GDM1 (cell line): ENCODE measurements around the gene MT1F.
"Not testable (repeated sequence)": the region's sequence is repeated elsewhere in the genome, so short reads cannot be mapped to it uniquely, and the experiment has no call there.

Experiments
- DNase-seq: peaks from one replicate; lab custom pipeline; 2025; lab: John Stamatoyannopoulos, UW

Gene MT1F

DNA sequence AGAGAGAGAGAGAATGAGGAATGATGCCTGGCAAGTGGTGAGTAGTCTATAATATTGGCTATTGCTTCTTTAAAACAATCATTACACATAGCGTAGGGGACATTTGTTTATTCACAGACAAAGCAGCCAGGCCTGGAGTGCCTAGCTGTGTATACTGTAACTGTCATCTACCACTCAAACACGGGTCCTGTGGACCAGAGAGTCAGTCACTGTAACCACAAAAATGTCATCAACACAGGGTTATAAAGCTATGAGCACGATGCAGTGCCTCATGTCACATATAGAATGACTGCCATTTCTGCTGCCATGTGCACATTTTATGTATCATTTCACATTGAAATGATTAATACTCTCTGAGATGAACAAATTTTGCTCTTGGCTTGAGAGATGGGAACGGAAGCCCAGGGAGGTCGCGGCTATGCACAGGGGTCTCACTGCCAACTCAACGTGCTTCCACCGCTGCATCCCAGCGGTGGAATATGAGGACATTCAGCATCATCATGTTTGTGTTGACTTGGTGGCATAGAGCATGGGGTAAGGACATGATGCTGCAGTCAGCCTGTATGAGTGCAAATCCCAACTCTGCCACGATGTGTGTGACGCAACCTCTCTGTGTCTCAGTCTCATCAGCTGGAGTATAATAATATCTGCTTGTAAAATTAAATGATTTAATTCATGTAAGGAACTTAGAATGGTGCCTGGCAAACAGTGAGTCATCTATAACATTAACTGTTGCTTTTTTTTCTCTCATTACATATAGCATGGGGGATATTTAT, 15.2 kb downstream of the MT1F start:
- DNase-seq = no peak

DNA sequence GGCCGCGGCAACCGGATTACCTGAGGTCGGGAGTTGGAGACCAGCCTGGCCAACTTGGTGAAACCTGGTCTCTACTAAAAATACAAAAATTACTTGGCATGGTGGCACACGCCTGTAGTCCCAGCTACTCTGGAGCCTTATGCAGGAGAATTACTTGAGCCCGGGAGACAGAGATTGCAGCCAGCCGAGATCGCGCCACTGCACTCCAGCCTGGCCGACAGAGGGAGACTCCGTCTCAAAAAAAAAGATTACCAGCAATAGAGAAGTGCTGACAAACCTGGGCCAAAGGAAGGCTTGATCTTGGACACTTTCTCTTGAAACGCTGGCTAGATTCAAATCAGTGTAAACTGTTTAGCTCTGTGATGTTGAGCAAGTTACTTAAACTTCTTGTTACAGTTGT, 16.2 kb downstream of the MT1F start:
- no peak for DNase-seq

DNA sequence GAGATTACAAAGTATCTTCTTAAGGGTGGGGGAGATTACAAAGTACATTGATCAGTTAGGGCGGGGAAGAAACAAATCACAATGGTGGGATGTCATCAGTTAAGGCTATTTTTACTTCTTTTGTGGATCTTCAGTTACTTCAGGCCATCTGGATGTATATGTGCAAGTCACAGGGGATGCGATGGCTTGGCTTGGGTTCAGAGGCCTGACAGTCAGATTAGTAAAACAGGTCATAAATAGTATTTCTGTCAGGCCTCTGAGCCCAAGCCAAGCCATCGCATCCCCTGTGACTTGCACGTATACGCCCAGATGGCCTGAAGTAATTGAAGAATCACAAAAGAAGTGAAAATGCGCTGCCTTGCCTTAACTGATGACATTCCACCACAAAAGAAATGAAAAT, 16.8 kb downstream of the MT1F start:
- not testable (repeated sequence) for DNase-seq

DNA sequence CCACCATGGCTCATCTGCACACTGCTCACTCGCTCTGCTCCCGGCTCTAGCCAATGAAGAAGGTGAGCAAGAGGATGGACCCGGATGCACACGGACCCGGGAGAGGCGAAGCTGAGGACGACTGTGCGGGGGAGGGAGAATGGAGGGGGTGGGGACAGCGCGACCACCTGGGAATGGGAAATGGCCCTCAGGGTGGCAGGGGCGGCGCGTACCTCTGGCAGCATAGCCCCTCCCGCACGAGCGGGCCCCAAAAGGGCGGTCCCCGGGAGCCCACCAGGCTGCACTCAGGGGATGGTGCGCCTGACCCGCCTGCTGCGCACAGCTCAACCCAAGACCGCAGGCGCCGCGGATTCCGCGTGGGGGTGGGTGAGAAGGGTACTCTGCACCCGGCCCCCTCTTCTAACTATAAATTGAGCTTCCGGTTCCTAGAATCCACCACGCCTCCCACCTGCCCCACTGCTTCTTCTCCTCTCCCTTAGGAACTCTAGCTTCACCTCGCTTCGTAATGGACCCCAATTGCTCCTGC, 18.0 kb downstream of the MT1F start:
- no peak for DNase-seq

DNA sequence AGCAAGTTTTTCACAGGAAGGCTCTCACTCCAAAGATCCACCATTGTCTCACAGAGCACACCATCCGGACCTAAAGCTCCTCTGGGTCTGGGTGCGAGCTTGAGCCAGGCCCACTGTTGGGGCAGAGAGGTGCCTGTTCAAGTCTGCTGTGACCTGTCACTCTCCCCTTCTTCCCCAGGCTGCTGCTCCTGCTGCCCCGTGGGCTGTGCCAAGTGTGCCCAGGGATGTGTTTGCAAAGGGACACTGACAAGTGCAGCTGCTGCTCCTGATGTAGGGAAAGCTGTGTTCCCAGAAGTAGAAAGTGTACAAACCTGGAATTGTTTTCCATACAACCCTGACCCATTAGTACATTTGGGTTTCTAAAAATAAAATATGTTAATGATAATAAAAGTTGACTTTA, 19.7 kb downstream of the MT1F start:
- DNase-seq = no peak

DNA sequence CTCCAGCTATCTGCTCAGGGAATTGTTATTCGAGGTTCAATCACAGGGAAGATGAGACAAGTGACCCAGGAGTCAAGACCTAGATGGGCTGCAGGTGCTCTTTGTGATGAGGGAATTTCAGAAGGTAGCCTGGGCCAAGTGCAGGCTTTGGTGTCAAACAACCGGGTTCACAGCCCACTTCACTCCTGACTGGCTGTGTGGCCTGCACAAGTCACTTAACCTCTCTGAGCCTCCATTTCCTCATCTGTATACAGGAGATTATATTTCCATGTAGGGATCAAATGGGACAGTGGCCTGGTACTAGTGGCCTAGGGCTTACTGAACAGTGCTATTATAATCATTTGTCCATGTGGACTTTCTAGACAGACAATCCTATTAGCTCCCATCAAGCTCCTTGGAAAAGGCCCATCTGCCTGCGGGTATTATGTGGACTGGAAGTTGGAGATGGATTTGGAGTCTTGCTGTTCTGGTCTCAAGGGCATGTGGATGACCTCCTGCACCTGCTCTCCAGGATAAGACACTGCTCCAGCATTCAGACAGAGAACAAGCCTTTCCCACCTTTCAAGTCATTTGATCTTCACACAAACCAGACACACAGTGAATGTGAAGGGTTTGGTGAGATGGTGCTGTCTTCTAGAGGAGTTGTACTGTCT, 21.4 kb downstream of the MT1F start:
- DNase-seq = no peak

DNA sequence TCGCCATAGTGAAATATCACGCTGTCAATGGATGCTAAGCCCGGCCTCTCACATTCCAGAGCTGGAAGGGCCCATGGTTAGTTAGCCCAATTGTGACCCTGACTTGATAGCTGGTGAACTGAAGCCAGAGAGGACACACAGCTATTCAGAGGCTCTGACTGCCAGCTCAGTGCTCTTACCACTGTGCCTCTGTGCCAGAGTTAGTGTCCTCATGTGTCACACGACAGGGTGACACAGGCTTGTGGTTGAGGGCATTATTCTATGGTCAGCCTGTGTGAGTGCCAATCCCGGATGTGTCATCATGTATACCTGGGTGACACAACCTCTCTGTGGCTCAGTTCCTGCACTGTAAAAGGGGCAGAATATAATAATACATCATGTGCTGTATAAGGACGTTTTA, 22.1 kb downstream of the MT1F start:
- DNase-seq = no peak

DNA sequence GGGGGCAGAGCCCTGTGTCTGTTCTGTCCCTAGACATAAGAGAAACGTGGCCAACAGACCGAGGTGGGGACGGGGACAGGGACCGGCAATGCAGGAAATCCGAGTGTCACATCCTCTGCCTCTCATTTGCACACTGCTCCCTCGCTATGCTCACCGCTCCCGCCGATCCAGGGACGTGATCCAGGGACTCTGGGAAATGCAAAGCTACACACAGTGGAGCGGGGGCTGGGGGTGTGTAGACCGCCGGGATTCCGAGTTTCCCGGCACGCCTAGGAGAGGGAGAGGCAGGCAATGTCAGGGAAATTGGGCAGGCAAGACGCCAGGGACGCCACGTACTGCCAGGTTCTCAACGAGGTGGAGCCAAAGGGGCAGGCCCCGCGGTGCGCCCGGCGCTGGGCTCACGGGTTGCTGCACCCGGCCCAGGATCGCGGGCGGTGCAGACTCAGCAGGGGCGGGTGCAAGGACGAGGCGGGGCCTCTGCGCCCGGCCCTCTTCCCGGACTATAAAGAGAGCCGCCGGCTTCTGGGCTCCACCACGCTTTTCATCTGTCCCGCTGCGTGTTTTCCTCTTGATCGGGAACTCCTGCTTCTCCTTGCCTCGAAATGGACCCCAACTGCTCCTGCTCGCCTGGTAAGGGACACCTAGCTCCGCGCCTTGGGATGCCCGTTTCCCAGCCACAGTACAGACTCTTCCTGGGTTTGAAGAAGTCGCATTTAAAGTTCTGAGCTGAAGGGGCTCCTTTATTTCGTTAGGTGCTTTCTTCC, 24.4 kb downstream of the MT1F start, which contains the start of gene MT1X:
TSS of gene MT1X (plus strand) at position 532 of the 764 bp plus-strand sequence. CDS start at position 603, 71 bp downstream.
- DNase-seq = peak; percentile 27

DNA sequence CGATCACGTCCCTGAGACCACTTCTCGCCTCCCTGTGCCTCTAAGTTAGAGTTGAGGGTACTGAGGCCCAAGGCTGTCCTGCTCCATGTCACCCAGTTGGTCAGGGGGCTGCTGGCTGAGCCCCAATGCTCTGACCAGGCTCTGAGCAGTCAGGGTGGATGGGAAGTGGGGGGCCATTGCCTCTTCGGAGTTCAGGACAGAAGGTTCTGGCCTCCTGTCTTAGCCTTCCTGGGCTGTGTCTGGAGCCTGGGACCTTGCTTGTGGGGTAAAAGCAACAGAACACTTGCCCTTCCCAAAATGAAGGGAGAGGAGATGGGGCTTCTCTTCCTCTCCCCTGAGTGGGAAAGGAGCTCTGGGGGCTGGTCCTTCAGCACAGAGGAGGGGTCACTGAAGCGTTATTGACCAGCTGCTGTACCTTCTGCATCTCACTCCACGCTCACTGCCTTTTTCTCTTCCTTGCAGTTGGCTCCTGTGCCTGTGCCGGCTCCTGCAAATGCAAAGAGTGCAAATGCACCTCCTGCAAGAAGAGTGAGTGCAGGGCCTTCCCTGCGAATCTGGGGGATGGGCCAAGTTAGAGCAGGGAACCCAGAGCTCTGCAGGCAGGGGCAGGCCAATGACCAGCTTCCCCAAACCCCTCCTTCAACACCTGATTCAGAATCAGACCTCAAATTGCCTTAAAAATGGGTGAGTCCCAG, 25.1 kb downstream of the MT1F start:
- no peak for DNase-seq

DNA sequence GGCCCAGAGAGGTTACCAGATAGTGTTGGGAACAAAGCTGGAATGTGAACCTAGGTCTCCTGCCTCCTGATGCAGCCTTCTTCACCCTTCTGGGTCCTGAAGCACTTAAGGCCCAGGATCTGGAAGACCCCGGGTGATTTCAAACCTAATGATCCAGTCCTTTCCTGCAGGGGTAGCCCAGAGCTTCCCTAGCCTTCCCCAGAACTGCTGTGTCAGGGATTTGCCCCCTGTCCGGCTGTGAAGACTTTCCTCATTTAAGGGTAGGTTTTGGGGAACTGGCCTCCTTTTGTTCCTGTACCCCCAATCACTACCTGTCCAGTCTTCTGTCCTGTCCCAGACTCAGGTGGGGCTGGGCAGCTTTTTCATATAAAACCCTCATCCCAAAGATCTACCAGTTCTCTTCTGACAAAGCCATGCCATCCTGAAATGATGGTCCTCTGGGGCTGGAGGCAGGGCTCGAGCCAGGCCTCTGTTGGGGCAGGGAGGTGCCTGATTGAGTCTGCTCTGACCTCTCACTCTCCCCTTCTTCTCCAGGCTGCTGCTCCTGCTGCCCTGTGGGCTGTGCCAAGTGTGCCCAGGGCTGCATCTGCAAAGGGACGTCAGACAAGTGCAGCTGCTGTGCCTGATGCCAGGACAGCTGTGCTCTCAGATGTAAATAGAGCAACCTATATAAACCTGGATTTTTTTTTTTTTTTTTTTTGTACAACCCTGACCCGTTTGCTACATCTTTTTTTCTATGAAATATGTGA, 25.8 kb downstream of the MT1F start:
- DNase-seq = no peak

DNA sequence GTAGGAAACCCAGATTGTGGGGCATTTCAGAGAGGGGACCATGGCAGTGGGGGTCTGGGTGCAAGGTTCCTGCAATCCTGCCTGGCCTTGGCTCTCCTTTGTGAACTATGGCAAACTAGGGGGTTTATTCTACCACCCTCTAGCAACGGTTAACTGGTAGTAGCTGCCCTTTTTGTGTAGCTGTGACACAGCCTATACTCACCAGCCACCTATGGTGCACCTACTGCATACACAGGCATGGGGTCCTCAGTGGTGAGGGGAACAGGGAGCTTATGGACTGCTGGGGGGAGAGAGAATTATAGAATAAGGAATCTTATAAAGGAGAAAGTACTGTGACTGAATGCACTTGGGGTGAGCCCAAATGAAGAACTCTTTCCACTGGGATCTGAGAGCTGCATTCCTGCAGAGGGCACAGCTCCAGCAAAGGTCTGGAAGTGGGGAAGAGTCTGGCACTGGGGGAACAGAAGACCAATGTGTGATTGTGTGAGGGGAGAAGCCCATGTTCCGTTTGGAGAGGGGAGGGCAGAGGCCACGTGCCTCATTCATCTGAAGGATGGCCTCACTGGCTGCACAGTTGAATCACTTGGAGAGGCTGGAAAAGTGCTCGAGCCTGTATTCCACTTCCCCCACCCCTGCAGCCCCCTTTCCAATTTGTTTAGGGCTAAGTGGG, 26.6 kb downstream of the MT1F start:
- no peak for DNase-seq

DNA sequence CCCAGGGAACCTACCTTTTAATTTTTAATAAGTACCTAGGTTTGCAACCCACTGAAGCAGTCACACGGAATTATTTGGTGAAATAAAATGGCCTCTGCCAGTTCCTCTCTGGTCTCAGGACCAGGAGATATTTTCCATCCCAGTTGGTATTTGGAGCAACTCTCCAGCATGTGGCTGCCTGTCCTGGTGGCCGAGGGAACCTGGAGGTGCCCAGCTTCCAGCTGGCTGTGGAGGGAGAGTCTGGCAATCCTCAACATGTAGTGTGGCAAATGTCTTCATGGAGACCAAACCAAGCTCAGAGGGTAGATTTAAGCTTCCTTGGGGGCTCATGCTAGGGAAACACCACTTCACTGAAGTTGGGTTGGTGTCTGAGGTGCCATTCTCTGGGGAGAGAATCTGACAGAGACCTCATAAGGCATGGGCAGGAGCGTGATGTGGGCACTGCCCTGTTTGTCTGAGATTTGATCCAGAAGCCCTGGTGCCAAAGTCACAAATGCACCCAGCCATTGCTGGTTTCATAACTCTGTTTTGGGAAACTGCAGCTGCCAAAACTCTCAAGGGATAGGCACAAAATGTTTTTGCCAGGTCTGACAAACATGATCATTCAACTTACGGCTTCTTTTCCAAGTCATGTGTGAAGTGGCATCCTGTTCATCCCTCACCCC, 27.3 kb downstream of the MT1F start:
- no peak for DNase-seq

DNA sequence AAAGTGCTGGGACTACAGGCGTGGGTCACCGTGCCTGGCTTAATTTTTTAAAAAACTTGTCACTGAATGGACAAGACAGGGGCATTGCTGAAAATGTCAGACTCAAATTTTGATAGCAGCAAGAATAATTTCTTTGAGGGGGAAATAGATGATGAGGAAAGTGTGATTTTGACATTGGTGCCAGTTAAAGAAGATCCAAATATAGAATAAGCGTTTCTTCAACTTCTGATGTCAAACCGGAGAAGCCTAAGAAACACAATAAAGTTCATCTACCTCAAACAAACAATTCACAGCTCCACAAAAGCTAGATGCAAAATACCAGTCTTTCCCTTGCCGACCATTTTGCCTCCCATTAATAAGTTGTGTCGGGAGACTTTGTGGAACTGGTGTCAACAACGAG, 29.0 kb downstream of the MT1F start:
- DNase-seq = no peak

DNA sequence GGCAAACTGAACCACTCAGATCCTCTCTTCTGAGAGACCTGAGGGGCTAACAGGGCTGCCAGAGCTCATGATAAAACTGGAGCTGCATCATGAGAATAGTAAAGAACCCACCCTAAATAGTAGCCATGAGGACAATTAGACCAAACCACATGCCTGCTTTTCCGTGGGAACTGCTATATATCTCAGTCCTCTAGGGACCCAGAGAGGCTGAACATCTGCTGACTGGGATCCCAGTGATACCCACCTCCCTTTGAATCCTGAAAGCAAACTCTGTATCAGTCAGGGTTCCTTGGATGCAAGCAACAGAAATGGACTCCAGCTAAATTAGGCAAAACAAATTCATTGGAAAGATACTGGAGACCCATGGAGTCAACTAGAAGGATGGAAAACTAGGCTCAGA, 31.0 kb downstream of the MT1F start:
- no peak for DNase-seq

DNA sequence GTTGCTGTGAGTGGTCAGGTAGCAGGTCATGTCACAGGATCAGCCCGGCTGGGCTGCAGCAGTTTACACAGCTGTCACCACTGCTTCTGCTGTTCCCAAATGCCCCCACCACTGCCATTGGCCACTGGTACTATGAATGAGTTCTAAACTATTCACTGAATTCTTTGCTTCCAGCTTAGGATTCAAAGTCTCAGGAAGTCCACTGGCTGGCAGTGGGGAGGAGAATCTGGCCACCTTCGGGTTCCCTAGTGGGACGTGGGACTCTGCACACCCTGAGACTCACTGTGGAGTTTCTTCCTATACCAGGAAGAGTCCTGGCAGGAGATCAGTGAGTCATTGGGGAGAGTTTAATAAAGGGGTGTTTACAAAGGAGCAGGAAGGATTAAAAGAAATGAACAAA, 31.4 kb downstream of the MT1F start:
- no peak for DNase-seq

DNA sequence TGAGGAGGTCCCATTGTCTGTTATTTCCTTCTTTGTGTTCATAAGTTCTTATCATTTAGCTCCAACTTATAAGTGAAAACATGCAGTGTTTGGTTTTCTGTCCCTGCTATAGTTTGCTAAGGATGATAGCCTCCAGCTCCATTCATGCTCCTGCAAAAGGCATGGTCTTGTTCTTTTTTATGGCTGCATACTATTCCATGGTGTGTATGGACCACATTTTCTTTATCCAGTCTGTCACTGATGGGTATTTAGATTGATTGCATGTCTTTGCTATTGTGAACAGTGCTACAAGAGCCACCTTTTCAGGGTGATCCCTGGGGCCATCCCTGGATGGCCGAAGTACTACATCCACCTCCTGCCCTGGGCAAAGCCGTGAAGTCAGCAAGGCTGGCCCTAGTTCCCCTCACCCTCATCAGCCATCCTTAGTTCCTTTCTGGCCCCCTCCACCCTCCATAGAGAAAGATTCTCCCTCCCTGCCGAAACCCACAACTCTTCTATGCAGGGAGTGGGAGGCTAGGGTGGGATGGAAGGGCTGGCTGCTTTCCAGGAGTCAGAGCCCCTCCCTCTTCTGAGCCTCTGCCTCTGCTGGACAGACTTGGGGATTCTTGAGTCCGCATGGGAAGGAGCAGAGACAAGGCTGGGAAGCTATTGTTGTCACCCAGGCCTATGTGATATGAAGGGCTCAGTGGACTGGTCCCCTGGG, 32.8 kb downstream of the MT1F start:
- no peak for DNase-seq

DNA sequence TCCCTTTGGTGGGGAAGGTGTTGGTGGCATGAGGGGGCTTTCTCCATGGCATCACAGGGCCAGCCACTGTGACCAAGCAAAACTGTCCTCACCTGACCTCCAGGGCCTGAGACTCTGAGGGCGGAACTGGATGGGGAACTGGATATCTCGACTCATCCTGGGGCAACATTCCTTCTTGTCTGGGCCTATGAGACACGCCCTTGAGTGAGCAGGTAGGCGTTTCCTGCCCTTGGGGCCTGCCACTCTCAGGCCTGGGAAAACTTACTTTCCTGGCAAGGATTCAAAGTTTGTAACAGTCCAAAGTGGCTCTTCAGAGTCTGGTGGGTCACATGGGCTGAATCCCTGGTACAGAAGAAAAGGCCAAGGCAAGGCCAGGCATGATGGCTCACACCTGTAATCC, 34.1 kb downstream of the MT1F start:
- DNase-seq = no peak

DNA sequence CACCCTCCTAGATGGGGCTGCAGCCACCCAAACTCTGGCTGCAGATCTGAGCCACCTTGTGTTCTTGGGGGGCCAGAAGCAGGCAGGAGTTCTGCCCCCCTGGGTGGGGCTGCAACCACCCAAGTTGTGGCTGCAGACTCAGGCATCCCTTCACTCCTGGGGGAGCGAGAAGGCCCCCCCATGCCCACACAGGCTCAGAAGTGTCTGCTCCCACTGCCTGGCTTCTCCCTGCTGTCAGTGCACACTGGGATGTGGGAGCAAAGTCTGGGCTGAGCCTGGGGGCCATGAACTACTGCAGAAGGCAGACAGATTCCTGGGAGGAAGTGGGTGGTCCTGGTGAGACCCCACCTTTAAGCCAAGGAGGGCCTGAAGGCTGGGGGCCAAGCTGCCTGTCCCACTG, 37.5 kb downstream of the MT1F start:
- DNase-seq = no peak

DNA sequence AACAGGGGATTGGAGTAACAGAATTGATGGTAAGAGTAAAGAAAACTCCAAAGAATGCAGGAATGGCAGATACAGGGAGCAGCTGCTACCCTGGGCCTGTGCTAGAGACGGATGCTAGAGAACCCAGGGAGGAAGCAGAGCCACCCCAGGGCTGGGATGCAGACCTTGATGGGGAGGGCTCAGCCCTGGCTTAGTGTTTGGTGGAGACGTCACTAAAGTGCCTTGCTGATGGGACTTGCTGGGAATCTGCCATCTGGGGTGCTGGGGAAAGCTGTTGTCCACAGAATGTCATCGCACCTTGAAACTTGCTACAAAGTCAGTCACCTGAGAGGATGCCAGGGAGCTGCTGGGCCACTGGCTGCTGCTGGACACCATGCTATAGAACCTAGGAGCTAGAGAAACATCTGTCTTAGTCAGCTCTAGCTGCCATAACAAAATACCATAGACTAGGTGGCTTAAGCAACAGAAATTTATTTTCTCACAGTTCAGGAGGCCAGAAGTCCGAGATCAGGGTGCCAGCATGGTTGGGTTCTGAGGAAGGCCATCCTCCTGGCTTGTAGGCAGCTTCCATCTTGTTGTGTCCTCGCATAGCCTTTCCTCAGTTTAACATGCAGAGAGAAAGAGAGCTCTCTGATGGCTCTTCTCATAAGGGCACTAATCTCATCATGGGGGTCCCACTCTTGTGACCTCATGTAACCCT, 39.8 kb downstream of the MT1F start:
- DNase-seq = no peak
